ENCODE data around the gene WWOX. TPM values are rescaled to one million over a fixed set of nuclear protein-coding genes. Genes with fewer than 3 reads are reported as not detected.

Gene WWOX
- total and polyA plus RNA-seq, 2 experiments from 2014 or later = 17.0 to 39.8 TPM

- Histone ChIP-seq H3K9me3 (ENCODE audit: low read depth) (no peaks in the 10 kb centered on the region), H3K36me3 (replicated peaks; ENCODE audit: insufficient read depth, low read depth) (no peaks in the 10 kb centered on the region), H3K9me2 (replicated peaks; ENCODE audit: insufficient read depth) (no peaks in the 10 kb centered on the region), H3K79me2 (no peaks in the 10 kb centered on the region), H3K4me1 (ENCODE audit: insufficient read depth) (no peaks in the 10 kb centered on the region), H3K27ac (no peak overlapping the region), H2AFZ (no peak overlapping the region), H3K4me3 (no peak overlapping the region), H4K20me1 (ENCODE audit: insufficient read depth, poor library complexity, severe bottlenecking) (no peaks in the 10 kb centered on the region), H3K27me3 (no peaks in the 10 kb centered on the region), H3K4me2 (no peak overlapping the region)
- 76% methylated on average over 9 of the region's 9 CpGs for WGBS (ENCODE audit: low lambda C conversion rate, missing lambda C conversion rate)
- TF ChIP-seq CTCF (IDR thresholded peaks at IDR 0.05; ENCODE audit: poor library complexity) (no peak), EZH2 (IDR thresholded peaks at IDR 0.05; ENCODE audit: borderline replicate concordance) (no peak), EZH2phosphoT487 (IDR thresholded peaks at IDR 0.05; ENCODE audit: low read depth, severe bottlenecking, unreplicated experiment) (no peak)
- no peak for DNase-seq (ENCODE audit: low spot score)
Observed at GRCh38 chr16:78988361-78988969, 889.0 kb downstream of the WWOX start.

- Histone ChIP-seq H3K36me3 (replicated peaks; ENCODE audit: insufficient read depth, low read depth) (no peaks in the 10 kb centered on the region), H2AFZ (no peak overlapping the region), H3K27me3 (no peaks in the 10 kb centered on the region), H3K9me2 (replicated peaks; ENCODE audit: insufficient read depth) (no peaks in the 10 kb centered on the region), H4K20me1 (ENCODE audit: insufficient read depth, poor library complexity, severe bottlenecking) (no peaks in the 10 kb centered on the region), H3K9me3 (ENCODE audit: low read depth) (no peaks in the 10 kb centered on the region), H3K4me1 (ENCODE audit: insufficient read depth) (no peaks in the 10 kb centered on the region), H3K4me3 (no peak overlapping the region), H3K27ac (no peak overlapping the region), H3K4me2 (no peak overlapping the region), H3K79me2 (no peaks in the 10 kb centered on the region)
- TF ChIP-seq EZH2phosphoT487 (IDR thresholded peaks at IDR 0.05; ENCODE audit: low read depth, severe bottlenecking, unreplicated experiment) = no peak
- TF ChIP-seq CTCF (IDR thresholded peaks at IDR 0.05; ENCODE audit: poor library complexity) = no peak
- no peak for DNase-seq (ENCODE audit: low spot score)
- WGBS (ENCODE audit: low lambda C conversion rate, missing lambda C conversion rate) = 50% methylated on average over 5 of the region's 5 CpGs
Observed at GRCh38 chr16:78990309-78990701, 890.9 kb downstream of the WWOX start.

GRCh38 chr16:78992001-78992400, 892.5 kb downstream of the WWOX start:
- DNase-seq (ENCODE audit: low spot score) = no peak
- WGBS (ENCODE audit: low lambda C conversion rate, missing lambda C conversion rate) = 73% methylated on average over 6 of the region's 6 CpGs
- no peak for TF ChIP-seq EZH2phosphoT487 (IDR thresholded peaks at IDR 0.05; ENCODE audit: low read depth, severe bottlenecking, unreplicated experiment)
- no peak for TF ChIP-seq EZH2 (IDR thresholded peaks at IDR 0.05; ENCODE audit: borderline replicate concordance)
- no peak for TF ChIP-seq CTCF (IDR thresholded peaks at IDR 0.05; ENCODE audit: poor library complexity)
- Histone ChIP-seq H4K20me1 (ENCODE audit: insufficient read depth, poor library complexity, severe bottlenecking) (no peaks in the 10 kb centered on the region), H3K4me3 (no peak overlapping the region), H3K79me2 (no peaks in the 10 kb centered on the region), H3K27ac (no peak overlapping the region), H3K4me2 (no peak overlapping the region), H3K4me1 (ENCODE audit: insufficient read depth) (no peaks in the 10 kb centered on the region), H2AFZ (no peak overlapping the region), H3K9me2 (replicated peaks; ENCODE audit: insufficient read depth) (no peaks in the 10 kb centered on the region), H3K9me3 (ENCODE audit: low read depth) (no peaks in the 10 kb centered on the region), H3K36me3 (replicated peaks; ENCODE audit: insufficient read depth, low read depth) (no peaks in the 10 kb centered on the region), H3K27me3 (no peaks in the 10 kb centered on the region)

All from hepatocyte (in vitro differentiated cells).